Mesenchymal stem cell (in vitro differentiated cells and primary cell): ENCODE measurements around the gene IL2RA.
"Not testable (repeated sequence)": the region's sequence is repeated elsewhere in the genome, so short reads cannot be mapped to it uniquely, and the experiment has no call there.

ENCODE experiments used
- DNase-seq: peaks from one replicate; pipeline ENCODE4 v3.0.0-alpha.2; 2013
- H2AFZ ChIP-seq: one replicate; pipeline ENCODE4 v1.6.1; 2013; ENCODE audit warnings: low read depth, mild to moderate bottlenecking, control low read depth, inconsistent platforms, low read length, moderate library complexity
- H2AK5ac ChIP-seq: 2 replicates; pipeline ENCODE4 v1.6.1; 2013; ENCODE audit warnings: low read length, moderate library complexity, mild to moderate bottlenecking, inconsistent platforms; ENCODE audit not compliant: severe bottlenecking
- H2BK120ac ChIP-seq: one replicate; pipeline ENCODE4 v1.6.1; 2013; ENCODE audit warnings: low read depth, mild to moderate bottlenecking, inconsistent platforms, low read length, moderate library complexity
- H2BK12ac ChIP-seq, 2 experiments: one replicate each; pipeline ENCODE4 v1.6.1; 2013; ENCODE audit warnings: inconsistent platforms in 2 of 2, low read length in 2 of 2, mild to moderate bottlenecking in 2 of 2, moderate library complexity in 2 of 2, control low read depth in 1 of 2
- H2BK15ac ChIP-seq: one replicate; pipeline ENCODE4 v1.6.1; 2013; ENCODE audit warnings: mild to moderate bottlenecking, low read depth, inconsistent platforms; ENCODE audit not compliant: poor library complexity, severe bottlenecking
- H2BK5ac ChIP-seq: 2 replicates; pipeline ENCODE4 v1.6.1; 2013; ENCODE audit warnings: low read depth, mild to moderate bottlenecking, low read length, control low read depth, inconsistent platforms; ENCODE audit not compliant: poor library complexity, severe bottlenecking
- H3K14ac ChIP-seq, 2 experiments: one replicate each; pipeline ENCODE4 v1.6.1; 2013; ENCODE audit warnings: inconsistent platforms in 2 of 2, low read length in 2 of 2, control low read depth in 1 of 2, mild to moderate bottlenecking in 1 of 2, moderate library complexity in 1 of 2
- H3K18ac ChIP-seq, 2 experiments: one replicate each; pipeline ENCODE4 v1.6.1; 2013; ENCODE audit warnings: inconsistent platforms in 2 of 2, low read length in 2 of 2, control low read depth in 1 of 2, low read depth in 1 of 2, mild to moderate bottlenecking in 1 of 2
- H3K23ac ChIP-seq, 2 experiments: one replicate each; pipeline ENCODE4 v1.6.1; 2013; ENCODE audit warnings: inconsistent platforms in 2 of 2, low read length in 2 of 2, mild to moderate bottlenecking in 2 of 2, moderate library complexity in 2 of 2, control low read depth in 1 of 2
- H3K27ac ChIP-seq: 2 replicates; pipeline ENCODE4 v1.5.1; 2013; ENCODE audit warnings: mild to moderate bottlenecking, moderate library complexity, low read length, control low read depth, inconsistent platforms; ENCODE audit not compliant: poor library complexity, severe bottlenecking
- H3K27me3 ChIP-seq, 2 experiments: 2 replicates each; pipeline versions ENCODE4 v1.6.1 to v1.7.0; 2013; ENCODE audit warnings: low read length in 2 of 2, mild to moderate bottlenecking in 2 of 2, moderate library complexity in 2 of 2, control low read depth in 1 of 2, inconsistent platforms in 1 of 2; ENCODE audit not compliant: control insufficient read depth in 1 of 2, insufficient read depth in 1 of 2
- H3K36me3 ChIP-seq, 2 experiments: 2 replicates each; pipeline versions ENCODE4 v1.6.1 to v1.7.0; 2013; ENCODE audit warnings: low read length in 2 of 2, control low read depth in 1 of 2, inconsistent platforms in 1 of 2, low read depth in 1 of 2, mild to moderate bottlenecking in 1 of 2; ENCODE audit not compliant: insufficient read depth in 2 of 2, control insufficient read depth in 1 of 2
- H3K4ac ChIP-seq, 2 experiments: one replicate each; pipeline ENCODE4 v1.6.1; 2013; ENCODE audit warnings: inconsistent platforms in 2 of 2, low read length in 2 of 2, mild to moderate bottlenecking in 2 of 2, moderate library complexity in 2 of 2, control low read depth in 1 of 2, low read depth in 1 of 2
- H3K4me1 ChIP-seq: 2 replicates; pipeline ENCODE4 v1.6.1; 2013; ENCODE audit warnings: low read depth, low read length, control low read depth; ENCODE audit not compliant: control insufficient read depth, insufficient read depth
- H3K4me2 ChIP-seq: 2 replicates; pipeline ENCODE4 v1.6.1; 2013; ENCODE audit warnings: low read length, mild to moderate bottlenecking, inconsistent platforms; ENCODE audit not compliant: poor library complexity, severe bottlenecking
- H3K4me3 ChIP-seq, 2 experiments: 2 replicates each; pipeline versions ENCODE4 v1.5.1 to v1.7.0; 2013; ENCODE audit warnings: low read length in 2 of 2, mild to moderate bottlenecking in 2 of 2, control low read depth in 1 of 2, low read depth in 1 of 2; ENCODE audit not compliant: insufficient read depth in 1 of 2
- H3K79me1 ChIP-seq: replicated peaks from 2 replicates; pipeline ENCODE4 v1.6.1; 2013; ENCODE audit warnings: mild to moderate bottlenecking, control low read depth, low read length, inconsistent platforms; ENCODE audit not compliant: poor library complexity, severe bottlenecking
- H3K9ac ChIP-seq: 2 replicates; pipeline ENCODE4 v1.7.0; 2013; ENCODE audit warnings: mild to moderate bottlenecking, low read length, moderate library complexity
- H3K9me3 ChIP-seq: 2 replicates; pipeline ENCODE4 v1.7.0; 2013; ENCODE audit warnings: mild to moderate bottlenecking, low read length; ENCODE audit not compliant: control insufficient read depth
- H4K8ac ChIP-seq: one replicate; pipeline ENCODE4 v1.6.1; 2013; ENCODE audit warnings: inconsistent platforms, mild to moderate bottlenecking, low read length, moderate library complexity
- H4K91ac ChIP-seq: one replicate; pipeline ENCODE4 v1.6.1; 2013; ENCODE audit warnings: mild to moderate bottlenecking, low read length, inconsistent platforms
- WGBS: methylation state at CpG from one replicate; pipeline ENCODE4 v1.1.7; 2013; ENCODE audit warnings: mixed read lengths; 5-methylcytosine and 5-hydroxymethylcytosine counted together

IL2RA gene

GRCh38 chr10:6043377-6043776 lies 18.8 kb downstream of the IL2RA start:
- not testable (repeated sequence) for H3K23ac ChIP-seq, H3K4me2 ChIP-seq, H3K27ac ChIP-seq, H2BK5ac ChIP-seq, H2AK5ac ChIP-seq, H3K4ac ChIP-seq, H3K4me3 ChIP-seq, H4K8ac ChIP-seq, H3K9me3 ChIP-seq, H2BK12ac ChIP-seq, H3K14ac ChIP-seq, H2BK15ac ChIP-seq, H3K36me3 ChIP-seq, H2AFZ ChIP-seq, H3K79me1 ChIP-seq, H3K18ac ChIP-seq, H3K9ac ChIP-seq, DNase-seq, H2BK120ac ChIP-seq, H4K91ac ChIP-seq, H3K4me1 ChIP-seq
- H3K27me3 ChIP-seq, result peaks cover 14 to 29% of the 10 kb centered on the region in 2 experiments
- WGBS, result 84% methylated on average over 4 of the region's 6 CpGs

GRCh38 chr10:6040205-6040604 lies 22.0 kb downstream of the IL2RA start:
- no peak overlapping the region for H3K4me3 ChIP-seq
- H3K23ac ChIP-seq, result no peak overlapping the region
- no peaks in the 10 kb centered on the region for H3K9me3 ChIP-seq
- peaks cover 11 to 12% of the 10 kb centered on the region in 2 experiments for H3K27me3 ChIP-seq
- H3K18ac ChIP-seq, result no peak overlapping the region
- no peak overlapping the region for H3K14ac ChIP-seq
- no peak overlapping the region for H3K4ac ChIP-seq
- H2BK12ac ChIP-seq, result no peak overlapping the region
- no peak overlapping the region for H4K91ac ChIP-seq
- no peak for DNase-seq
- no peak overlapping the region for H3K9ac ChIP-seq
- no peak overlapping the region for H2AK5ac ChIP-seq
- no peak overlapping the region for H3K27ac ChIP-seq
- H3K79me1 ChIP-seq, result no peaks in the 10 kb centered on the region
- no peak overlapping the region for H2BK5ac ChIP-seq
- H3K36me3 ChIP-seq, result no peaks in the 10 kb centered on the region
- WGBS, result 80% methylated on average over 5 of the region's 5 CpGs
- H2AFZ ChIP-seq, result no peak overlapping the region
- no peak overlapping the region for H4K8ac ChIP-seq
- H3K4me2 ChIP-seq, result no peak overlapping the region
- no peaks in the 10 kb centered on the region for H3K4me1 ChIP-seq
- H2BK120ac ChIP-seq, result no peak overlapping the region
- no peak overlapping the region for H2BK15ac ChIP-seq

- Histone ChIP-seq H2BK12ac (no peak overlapping the region), H3K9ac (no peak overlapping the region), H3K14ac (no peak overlapping the region), H3K4me3 (no peak overlapping the region), H3K27me3 (peaks cover 8 to 10% of the 10 kb centered on the region in 2 experiments), H2BK120ac (no peak overlapping the region), H4K91ac (no peak overlapping the region), H3K23ac (no peak overlapping the region), H2BK5ac (no peak overlapping the region), H3K27ac (no peak overlapping the region), H3K4me1 (no peaks in the 10 kb centered on the region), H3K18ac (no peak overlapping the region), H2AK5ac (no peak overlapping the region), H3K79me1 (no peaks in the 10 kb centered on the region), H3K4ac (no peak overlapping the region), H2BK15ac (no peak overlapping the region), H4K8ac (no peak overlapping the region), H3K36me3 (no peaks in the 10 kb centered on the region), H3K4me2 (no peak overlapping the region), H3K9me3 (no peaks in the 10 kb centered on the region), H2AFZ (no peak overlapping the region)
- DNase-seq, result no peak
- WGBS, result 84% methylated on average over 4 of the region's 4 CpGs
These were observed 22.5 kb downstream of the IL2RA start for GRCh38 chr10:6039711-6040110.

- Histone ChIP-seq H3K27ac (no peak overlapping the region), H2BK5ac (no peak overlapping the region), H3K4me3 (no peak overlapping the region), H3K23ac (no peak overlapping the region), H3K4me1 (no peaks in the 10 kb centered on the region), H4K8ac (no peak overlapping the region), H3K14ac (no peak overlapping the region), H3K79me1 (no peaks in the 10 kb centered on the region), H3K9ac (no peak overlapping the region), H3K36me3 (no peaks in the 10 kb centered on the region), H2AK5ac (no peak overlapping the region), H2BK120ac (no peak overlapping the region), H2BK15ac (no peak overlapping the region), H2BK12ac (no peak overlapping the region), H3K4me2 (no peak overlapping the region), H4K91ac (no peak overlapping the region), H2AFZ (no peak overlapping the region), H3K27me3 (peaks cover 4 to 9% of the 10 kb centered on the region in 2 experiments), H3K9me3 (no peaks in the 10 kb centered on the region), H3K18ac (no peak overlapping the region), H3K4ac (no peak overlapping the region)
- DNase-seq, result no peak
- WGBS, result 94% methylated on average over 2 of the region's 2 CpGs
These were observed 24.0 kb downstream of the IL2RA start for GRCh38 chr10:6038071-6038631.
